Measurements from ENCODE around the gene LRIG2.
A peak's percentile ranks its signal among the peaks of the same experiment; 100 is the strongest.

The LRIG2 gene, protein sequence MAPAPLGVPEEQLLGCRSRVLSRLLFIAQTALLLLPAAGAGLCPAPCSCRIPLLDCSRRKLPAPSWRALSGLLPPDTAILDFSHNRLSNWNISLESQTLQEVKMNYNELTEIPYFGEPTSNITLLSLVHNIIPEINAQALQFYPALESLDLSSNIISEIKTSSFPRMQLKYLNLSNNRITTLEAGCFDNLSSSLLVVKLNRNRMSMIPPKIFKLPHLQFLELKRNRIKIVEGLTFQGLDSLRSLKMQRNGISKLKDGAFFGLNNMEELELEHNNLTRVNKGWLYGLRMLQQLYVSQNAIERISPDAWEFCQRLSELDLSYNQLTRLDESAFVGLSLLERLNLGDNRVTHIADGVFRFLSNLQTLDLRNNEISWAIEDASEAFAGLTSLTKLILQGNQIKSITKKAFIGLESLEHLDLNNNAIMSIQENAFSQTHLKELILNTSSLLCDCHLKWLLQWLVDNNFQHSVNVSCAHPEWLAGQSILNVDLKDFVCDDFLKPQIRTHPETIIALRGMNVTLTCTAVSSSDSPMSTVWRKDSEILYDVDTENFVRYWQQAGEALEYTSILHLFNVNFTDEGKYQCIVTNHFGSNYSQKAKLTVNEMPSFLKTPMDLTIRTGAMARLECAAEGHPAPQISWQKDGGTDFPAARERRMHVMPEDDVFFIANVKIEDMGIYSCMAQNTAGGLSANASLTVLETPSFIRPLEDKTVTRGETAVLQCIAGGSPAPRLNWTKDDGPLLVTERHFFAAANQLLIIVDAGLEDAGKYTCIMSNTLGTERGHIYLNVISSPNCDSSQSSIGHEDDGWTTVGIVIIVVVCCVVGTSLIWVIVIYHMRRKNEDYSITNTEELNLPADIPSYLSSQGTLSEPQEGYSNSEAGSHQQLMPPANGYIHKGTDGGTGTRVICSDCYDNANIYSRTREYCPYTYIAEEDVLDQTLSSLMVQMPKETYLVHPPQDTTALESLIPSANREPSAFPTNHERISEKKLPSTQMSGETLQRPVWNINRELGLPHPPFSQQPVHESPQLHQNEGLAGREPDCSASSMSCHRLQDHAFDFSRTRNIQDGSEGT

DNA sequence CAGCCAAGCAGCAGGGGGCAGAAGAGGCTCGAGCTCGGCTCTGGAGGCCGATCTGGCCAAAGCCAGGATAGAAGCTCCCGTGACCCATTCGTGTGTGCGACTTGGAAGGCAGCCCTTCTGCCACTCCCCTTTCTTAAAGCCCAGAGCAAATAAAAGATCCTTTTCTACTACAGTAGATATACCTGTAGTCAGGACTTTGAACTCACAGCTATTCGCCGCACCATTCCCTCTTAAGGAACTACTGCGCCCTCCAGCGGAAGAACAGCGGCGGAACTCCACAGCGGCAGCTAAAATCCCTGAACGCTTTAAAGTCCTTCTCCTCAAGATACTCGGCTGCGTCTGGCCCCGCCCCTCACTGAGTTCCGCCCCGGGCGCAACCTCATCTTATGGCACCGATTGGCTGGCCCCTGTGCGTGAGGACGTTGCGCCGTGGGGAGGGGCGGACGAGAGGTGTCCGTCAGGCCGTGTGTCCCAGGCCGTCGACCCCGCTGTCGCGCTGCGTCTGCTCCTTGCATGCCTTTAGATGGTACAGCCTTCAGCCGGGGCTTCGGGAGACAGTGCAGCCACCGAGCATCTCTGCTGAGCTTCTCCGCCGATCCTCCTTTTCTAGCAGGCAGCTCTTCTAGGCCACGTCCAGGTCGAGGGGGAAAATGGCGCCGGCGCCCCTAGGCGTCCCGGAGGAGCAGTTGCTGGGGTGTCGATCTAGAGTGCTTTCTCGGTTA lies at the start of gene LRIG2:
LRIG2 (plus strand) TSS at position 442 of the 722 bp plus-strand sequence; CDS start at position 651, 209 bp downstream.
- CTCF ChIA-PET = interaction anchor here (0.5 to 2.9 kb wide), 74 partner anchors 7 to 1884 kb away, joined by 3 to 58 read pairs (median 4); partner anchors contain the start of gene PPM1J
- TF ChIP-seq ZNF175 (tag by site-specific recombination; IDR thresholded peaks at IDR 0.05) = no peak
- TF ChIP-seq ZFP69B (tag by site-specific recombination; IDR thresholded peaks at IDR 0.05) = peak; percentile 99
- TF ChIP-seq ZNF549 (tag by site-specific recombination; IDR thresholded peaks at IDR 0.05) = no peak
- peak; percentile 68 for TF ChIP-seq KLF1 (tag by site-specific recombination; IDR thresholded peaks at IDR 0.05)
- no peak for TF ChIP-seq ZNF202 (tag by site-specific recombination; IDR thresholded peaks at IDR 0.05; ENCODE audit: borderline replicate concordance)
- TF ChIP-seq ZNF514 (tag by site-specific recombination; IDR thresholded peaks at IDR 0.05) = no peak
- no peak for TF ChIP-seq ZNF843 (tag by site-specific recombination; IDR thresholded peaks at IDR 0.05)
- no peak for TF ChIP-seq RBAK (tag by site-specific recombination; IDR thresholded peaks at IDR 0.05)
- TF ChIP-seq, protein P1, sequence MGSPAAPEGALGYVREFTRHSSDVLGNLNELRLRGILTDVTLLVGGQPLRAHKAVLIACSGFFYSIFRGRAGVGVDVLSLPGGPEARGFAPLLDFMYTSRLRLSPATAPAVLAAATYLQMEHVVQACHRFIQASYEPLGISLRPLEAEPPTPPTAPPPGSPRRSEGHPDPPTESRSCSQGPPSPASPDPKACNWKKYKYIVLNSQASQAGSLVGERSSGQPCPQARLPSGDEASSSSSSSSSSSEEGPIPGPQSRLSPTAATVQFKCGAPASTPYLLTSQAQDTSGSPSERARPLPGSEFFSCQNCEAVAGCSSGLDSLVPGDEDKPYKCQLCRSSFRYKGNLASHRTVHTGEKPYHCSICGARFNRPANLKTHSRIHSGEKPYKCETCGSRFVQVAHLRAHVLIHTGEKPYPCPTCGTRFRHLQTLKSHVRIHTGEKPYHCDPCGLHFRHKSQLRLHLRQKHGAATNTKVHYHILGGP (tag by site-specific recombination; IDR thresholded peaks at IDR 0.05) = no peak
- TF ChIP-seq, protein P2, sequence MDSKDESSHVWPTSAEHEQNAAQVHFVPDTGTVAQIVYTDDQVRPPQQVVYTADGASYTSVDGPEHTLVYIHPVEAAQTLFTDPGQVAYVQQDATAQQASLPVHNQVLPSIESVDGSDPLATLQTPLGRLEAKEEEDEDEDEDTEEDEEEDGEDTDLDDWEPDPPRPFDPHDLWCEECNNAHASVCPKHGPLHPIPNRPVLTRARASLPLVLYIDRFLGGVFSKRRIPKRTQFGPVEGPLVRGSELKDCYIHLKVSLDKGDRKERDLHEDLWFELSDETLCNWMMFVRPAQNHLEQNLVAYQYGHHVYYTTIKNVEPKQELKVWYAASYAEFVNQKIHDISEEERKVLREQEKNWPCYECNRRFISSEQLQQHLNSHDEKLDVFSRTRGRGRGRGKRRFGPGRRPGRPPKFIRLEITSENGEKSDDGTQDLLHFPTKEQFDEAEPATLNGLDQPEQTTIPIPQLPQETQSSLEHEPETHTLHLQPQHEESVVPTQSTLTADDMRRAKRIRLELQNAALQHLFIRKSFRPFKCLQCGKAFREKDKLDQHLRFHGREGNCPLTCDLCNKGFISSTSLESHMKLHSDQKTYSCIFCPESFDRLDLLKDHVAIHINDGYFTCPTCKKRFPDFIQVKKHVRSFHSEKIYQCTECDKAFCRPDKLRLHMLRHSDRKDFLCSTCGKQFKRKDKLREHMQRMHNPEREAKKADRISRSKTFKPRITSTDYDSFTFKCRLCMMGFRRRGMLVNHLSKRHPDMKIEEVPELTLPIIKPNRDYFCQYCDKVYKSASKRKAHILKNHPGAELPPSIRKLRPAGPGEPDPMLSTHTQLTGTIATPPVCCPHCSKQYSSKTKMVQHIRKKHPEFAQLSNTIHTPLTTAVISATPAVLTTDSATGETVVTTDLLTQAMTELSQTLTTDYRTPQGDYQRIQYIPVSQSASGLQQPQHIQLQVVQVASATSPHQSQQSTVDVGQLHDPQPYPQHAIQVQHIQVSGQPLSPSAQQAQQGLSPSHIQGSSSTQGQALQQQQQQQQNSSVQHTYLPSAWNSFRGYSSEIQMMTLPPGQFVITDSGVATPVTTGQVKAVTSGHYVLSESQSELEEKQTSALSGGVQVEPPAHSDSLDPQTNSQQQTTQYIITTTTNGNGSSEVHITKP (tag by site-specific recombination; IDR thresholded peaks at IDR 0.05) = peak; percentile 83
- peak; percentile 54; the same call in 1 of the 2 replicates for TF ChIP-seq SCRT2 (tag by site-specific recombination; IDR thresholded peaks at IDR 0.05)
- no peak for TF ChIP-seq ZNF621 (tag by site-specific recombination; IDR thresholded peaks at IDR 0.05)
- TF ChIP-seq, protein P3, sequence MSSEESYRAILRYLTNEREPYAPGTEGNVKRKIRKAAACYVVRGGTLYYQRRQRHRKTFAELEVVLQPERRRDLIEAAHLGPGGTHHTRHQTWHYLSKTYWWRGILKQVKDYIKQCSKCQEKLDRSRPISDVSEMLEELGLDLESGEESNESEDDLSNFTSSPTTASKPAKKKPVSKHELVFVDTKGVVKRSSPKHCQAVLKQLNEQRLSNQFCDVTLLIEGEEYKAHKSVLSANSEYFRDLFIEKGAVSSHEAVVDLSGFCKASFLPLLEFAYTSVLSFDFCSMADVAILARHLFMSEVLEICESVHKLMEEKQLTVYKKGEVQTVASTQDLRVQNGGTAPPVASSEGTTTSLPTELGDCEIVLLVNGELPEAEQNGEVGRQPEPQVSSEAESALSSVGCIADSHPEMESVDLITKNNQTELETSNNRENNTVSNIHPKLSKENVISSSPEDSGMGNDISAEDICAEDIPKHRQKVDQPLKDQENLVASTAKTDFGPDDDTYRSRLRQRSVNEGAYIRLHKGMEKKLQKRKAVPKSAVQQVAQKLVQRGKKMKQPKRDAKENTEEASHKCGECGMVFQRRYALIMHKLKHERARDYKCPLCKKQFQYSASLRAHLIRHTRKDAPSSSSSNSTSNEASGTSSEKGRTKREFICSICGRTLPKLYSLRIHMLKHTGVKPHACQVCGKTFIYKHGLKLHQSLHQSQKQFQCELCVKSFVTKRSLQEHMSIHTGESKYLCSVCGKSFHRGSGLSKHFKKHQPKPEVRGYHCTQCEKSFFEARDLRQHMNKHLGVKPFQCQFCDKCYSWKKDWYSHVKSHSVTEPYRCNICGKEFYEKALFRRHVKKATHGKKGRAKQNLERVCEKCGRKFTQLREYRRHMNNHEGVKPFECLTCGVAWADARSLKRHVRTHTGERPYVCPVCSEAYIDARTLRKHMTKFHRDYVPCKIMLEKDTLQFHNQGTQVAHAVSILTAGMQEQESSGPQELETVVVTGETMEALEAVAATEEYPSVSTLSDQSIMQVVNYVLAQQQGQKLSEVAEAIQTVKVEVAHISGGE (tag by site-specific recombination; conservative IDR thresholded peaks at IDR 0.05; ENCODE audit: low read depth) = peak; percentile 68
- no peak for TF ChIP-seq ZNF610 (tag by site-specific recombination; IDR thresholded peaks at IDR 0.05; ENCODE audit: borderline replicate concordance)
- no peak for TF ChIP-seq ZNF548 (tag by site-specific recombination; IDR thresholded peaks at IDR 0.05)
- TF ChIP-seq ZNF214 (tag by site-specific recombination; IDR thresholded peaks at IDR 0.05; ENCODE audit: borderline replicate concordance) = no peak
- TF ChIP-seq ZNF776 (tag by site-specific recombination; IDR thresholded peaks at IDR 0.05; ENCODE audit: borderline replicate concordance) = no peak
- TF ChIP-seq GLIS1 (tag by site-specific recombination; IDR thresholded peaks at IDR 0.05) = peak; percentile 38; the same call in 1 of the 2 replicates
- no peak for TF ChIP-seq ZNF521 (tag by site-specific recombination; IDR thresholded peaks at IDR 0.05)
- no peak for TF ChIP-seq ZNF768 (tag by site-specific recombination; IDR thresholded peaks at IDR 0.05)
- no peak for TF ChIP-seq ZNF558 (tag by site-specific recombination; IDR thresholded peaks at IDR 0.05)
- TF ChIP-seq, protein P4, sequence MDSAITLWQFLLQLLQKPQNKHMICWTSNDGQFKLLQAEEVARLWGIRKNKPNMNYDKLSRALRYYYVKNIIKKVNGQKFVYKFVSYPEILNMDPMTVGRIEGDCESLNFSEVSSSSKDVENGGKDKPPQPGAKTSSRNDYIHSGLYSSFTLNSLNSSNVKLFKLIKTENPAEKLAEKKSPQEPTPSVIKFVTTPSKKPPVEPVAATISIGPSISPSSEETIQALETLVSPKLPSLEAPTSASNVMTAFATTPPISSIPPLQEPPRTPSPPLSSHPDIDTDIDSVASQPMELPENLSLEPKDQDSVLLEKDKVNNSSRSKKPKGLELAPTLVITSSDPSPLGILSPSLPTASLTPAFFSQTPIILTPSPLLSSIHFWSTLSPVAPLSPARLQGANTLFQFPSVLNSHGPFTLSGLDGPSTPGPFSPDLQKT (IDR thresholded peaks at IDR 0.05; ENCODE audit: borderline replicate concordance, low read depth, low read length) = no peak
- peak; percentile 59; the same call in 1 of the 2 replicates for TF ChIP-seq MYNN (tag by site-specific recombination; IDR thresholded peaks at IDR 0.05; ENCODE audit: borderline replicate concordance)
- no peak; the same call in 1 of the 2 replicates for TF ChIP-seq ZNF24 (tag by site-specific recombination; IDR thresholded peaks at IDR 0.05)

More for the DNA sequence above, at the start of gene LRIG2:
- Histone ChIP-seq H3K36me3 (ENCODE audit: control insufficient read depth in 2 of 2, insufficient read depth in 1 of 2, low read length in 2 of 2) (peaks cover 5 to 13% of the 10 kb centered on the region in 2 experiments; a peak in 2 of 3 replicates), H3K4me1 (ENCODE audit: control insufficient read depth, insufficient read depth, low read length) (0 out of 2 replicates have a peak, but pooled peaks cover 2% of the 10 kb centered on the region), H3K4me3 (ENCODE audit: low read depth, low read length) (peak within 1 kb of the TSS; percentile 95), H3K27ac (ENCODE audit: extremely low read depth, low read depth, low read length) (peak within 1 kb of the TSS; percentile 70), H3K9me3 (ENCODE audit: control insufficient read depth, insufficient read depth, low read depth, low read length) (no peaks in the 10 kb centered on the region)
- POLR2A ChIA-PET = interaction anchor here (0.5 to 1.9 kb wide), 15 partner anchors 9 to 1274 kb away, joined by 3 to 19 read pairs (median 5); partner anchors contain the start of genes RSBN1 and SLC16A1

Data from HEK293 (cell line).